ENCODE measurements around the gene DGKZ.

The DGKZ gene

DNA sequence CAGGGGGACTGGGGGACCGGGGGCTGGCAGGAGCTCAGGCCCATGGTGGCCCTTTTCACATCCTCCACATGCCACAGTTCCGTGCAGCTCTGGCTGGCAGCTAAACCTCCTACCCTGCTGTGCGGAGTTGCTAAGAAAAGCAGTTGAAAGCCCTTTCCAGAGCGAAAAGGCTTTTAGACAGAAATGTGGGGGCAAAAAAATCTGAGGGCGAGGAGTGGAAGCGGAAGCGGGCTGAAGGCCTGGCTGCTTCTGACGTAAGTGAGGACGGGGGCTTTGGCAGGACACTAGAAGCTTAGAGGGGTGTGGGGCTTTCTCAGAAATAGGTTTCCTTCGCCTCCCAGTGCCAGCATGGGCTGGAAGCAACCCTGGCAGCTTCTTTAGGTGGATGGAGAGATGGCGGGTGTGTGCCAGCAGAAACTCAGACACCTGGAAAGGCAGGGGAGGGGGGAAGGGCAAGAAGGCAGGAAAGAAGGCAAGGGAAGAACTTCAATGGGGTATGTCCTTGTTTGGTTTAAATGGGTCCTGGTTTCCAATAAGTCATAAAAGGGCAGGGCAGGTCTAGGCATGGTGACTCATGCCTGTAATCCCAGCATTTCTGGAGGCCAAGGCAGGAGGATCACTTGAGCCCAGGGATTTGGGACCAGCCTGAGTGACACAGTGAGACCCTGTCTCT lies 11.2 kb upstream of the DGKZ start:
- Histone ChIP-seq H3K4me3 (ENCODE audit: insufficient read depth, low read length, poor library complexity, severe bottlenecking) (no peak overlapping the region), H3F3A (ENCODE audit: insufficient read depth) (no peaks in the 10 kb centered on the region), H3K27ac (ENCODE audit: low read depth, low read length) (no peak overlapping the region), H3K27me3 (ENCODE audit: low read length) (no peaks in the 10 kb centered on the region), H2AFZ (ENCODE audit: low read depth, low read length, severe bottlenecking) (no peak overlapping the region), H4K20me1 (ENCODE audit: low read depth, low read length) (no peaks in the 10 kb centered on the region), H3K4me2 (ENCODE audit: low read depth, low read length, poor library complexity, severe bottlenecking) (no peak overlapping the region), H3K9me3 (ENCODE audit: insufficient read depth, low read length) (no peaks in the 10 kb centered on the region), H3K36me3 (ENCODE audit: low read length) (no peaks in the 10 kb centered on the region), H3K79me2 (ENCODE audit: insufficient read depth, low read length) (no peaks in the 10 kb centered on the region), H3K9ac (ENCODE audit: low read length) (no peak overlapping the region), H3K9me2 (replicated peaks; ENCODE audit: insufficient read depth, low read length) (no peaks in the 10 kb centered on the region)
- TF ChIP-seq, protein P1, sequence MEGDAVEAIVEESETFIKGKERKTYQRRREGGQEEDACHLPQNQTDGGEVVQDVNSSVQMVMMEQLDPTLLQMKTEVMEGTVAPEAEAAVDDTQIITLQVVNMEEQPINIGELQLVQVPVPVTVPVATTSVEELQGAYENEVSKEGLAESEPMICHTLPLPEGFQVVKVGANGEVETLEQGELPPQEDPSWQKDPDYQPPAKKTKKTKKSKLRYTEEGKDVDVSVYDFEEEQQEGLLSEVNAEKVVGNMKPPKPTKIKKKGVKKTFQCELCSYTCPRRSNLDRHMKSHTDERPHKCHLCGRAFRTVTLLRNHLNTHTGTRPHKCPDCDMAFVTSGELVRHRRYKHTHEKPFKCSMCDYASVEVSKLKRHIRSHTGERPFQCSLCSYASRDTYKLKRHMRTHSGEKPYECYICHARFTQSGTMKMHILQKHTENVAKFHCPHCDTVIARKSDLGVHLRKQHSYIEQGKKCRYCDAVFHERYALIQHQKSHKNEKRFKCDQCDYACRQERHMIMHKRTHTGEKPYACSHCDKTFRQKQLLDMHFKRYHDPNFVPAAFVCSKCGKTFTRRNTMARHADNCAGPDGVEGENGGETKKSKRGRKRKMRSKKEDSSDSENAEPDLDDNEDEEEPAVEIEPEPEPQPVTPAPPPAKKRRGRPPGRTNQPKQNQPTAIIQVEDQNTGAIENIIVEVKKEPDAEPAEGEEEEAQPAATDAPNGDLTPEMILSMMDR (IDR thresholded peaks at IDR 0.05; ENCODE audit: insufficient read depth, low read length, poor library complexity, severe bottlenecking) = no peak
- TF ChIP-seq EZH2phosphoT487 (conservative IDR thresholded peaks at IDR 0.05; ENCODE audit: low read length) = no peak

DNA sequence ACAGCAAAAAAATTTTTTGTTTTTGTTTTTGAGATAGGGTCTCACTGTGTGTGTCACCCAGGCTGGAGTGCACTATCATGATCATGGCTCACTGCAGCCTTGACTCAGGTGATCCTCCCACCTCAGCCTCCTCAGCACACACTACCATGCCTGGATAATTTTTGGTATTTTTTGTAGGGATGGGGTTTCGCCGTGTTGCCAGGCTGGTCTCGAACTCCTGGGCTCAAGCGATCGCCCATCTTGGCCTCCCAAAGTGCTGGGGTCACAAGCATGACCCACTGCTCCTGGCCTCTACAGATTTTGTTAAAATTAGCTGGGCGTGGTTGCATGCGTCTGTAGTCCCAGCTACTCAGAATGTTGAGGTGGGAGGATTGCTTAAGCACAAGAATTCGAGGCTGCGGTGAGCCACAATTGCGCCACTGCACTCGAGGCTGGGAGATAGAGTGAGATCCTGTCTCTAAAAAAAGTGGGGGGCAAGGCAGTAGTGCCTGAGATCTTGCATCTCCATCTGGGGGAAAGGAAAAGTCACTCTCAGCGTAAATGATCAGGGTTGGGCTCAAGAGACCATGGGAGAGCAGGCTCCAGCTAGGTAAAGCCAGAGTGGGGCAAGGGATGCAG lies 10.6 kb upstream of the DGKZ start:
- H3F3A ChIP-seq (ENCODE audit: insufficient read depth) = no peaks in the 10 kb centered on the region

DNA sequence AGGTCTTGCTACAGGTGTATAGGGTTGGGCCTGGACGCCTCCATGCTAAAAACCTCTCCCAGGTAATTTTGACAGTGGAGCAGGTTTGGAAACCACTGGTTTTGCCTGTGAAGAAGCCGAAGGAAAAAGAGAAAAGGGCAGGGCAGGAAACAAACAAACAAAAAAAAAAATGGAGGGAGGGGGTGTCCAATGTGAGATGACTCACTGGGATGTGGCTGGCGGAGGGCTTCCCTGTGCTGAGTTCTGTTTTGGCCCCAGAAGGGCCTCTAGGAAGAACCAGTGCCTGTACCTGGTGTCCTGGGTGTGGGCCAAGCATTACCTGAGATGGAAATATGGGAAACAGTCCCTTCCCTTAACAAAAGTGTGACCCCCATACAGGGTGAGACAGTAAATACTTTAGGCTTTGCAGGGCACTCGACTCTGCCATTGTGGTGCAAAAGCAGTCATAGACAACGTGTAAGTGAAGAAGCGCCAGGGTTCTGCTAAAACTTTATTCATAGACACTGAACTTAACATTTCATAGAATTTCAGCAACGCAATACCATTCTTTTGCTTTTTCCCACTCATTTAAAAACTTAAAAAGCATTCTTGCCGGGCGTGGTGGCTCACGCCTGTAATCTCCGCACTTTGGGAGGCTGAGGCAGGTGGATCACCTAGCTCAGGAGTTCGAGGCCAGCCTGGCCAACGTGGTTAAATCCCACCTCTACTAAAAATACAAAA lies 9.5 kb upstream of the DGKZ start:
- Histone ChIP-seq H2AFZ (ENCODE audit: low read depth, low read length, severe bottlenecking) (no peak overlapping the region), H3K27me3 (ENCODE audit: low read length) (no peaks in the 10 kb centered on the region), H3K79me2 (ENCODE audit: insufficient read depth, low read length) (no peaks in the 10 kb centered on the region), H4K20me1 (ENCODE audit: low read depth, low read length) (no peaks in the 10 kb centered on the region), H3F3A (ENCODE audit: insufficient read depth) (no peaks in the 10 kb centered on the region), H3K27ac (ENCODE audit: low read depth, low read length) (no peak overlapping the region), H3K4me2 (ENCODE audit: low read depth, low read length, poor library complexity, severe bottlenecking) (no peak overlapping the region), H3K9me3 (ENCODE audit: insufficient read depth, low read length) (no peaks in the 10 kb centered on the region), H3K9ac (ENCODE audit: low read length) (no peak overlapping the region), H3K9me2 (replicated peaks; ENCODE audit: insufficient read depth, low read length) (no peaks in the 10 kb centered on the region), H3K4me3 (ENCODE audit: insufficient read depth, low read length, poor library complexity, severe bottlenecking) (no peak overlapping the region), H3K36me3 (ENCODE audit: low read length) (no peaks in the 10 kb centered on the region)
- no peak for TF ChIP-seq EZH2phosphoT487 (conservative IDR thresholded peaks at IDR 0.05; ENCODE audit: low read length)
- TF ChIP-seq, protein P1 (IDR thresholded peaks at IDR 0.05; ENCODE audit: insufficient read depth, low read length, poor library complexity, severe bottlenecking) = no peak

More for the DNA sequence above, 10.6 kb upstream of the DGKZ start:
- no peaks in the 10 kb centered on the region for H4K20me1 ChIP-seq (ENCODE audit: low read depth, low read length)
- H3K9me3 ChIP-seq (ENCODE audit: insufficient read depth, low read length) = no peaks in the 10 kb centered on the region
- H3K4me3 ChIP-seq (ENCODE audit: insufficient read depth, low read length, poor library complexity, severe bottlenecking) = no peak overlapping the region
- H3K9me2 ChIP-seq (replicated peaks; ENCODE audit: insufficient read depth, low read length) = no peaks in the 10 kb centered on the region
- H3K9ac ChIP-seq (ENCODE audit: low read length) = no peak overlapping the region
- no peak overlapping the region for H2AFZ ChIP-seq (ENCODE audit: low read depth, low read length, severe bottlenecking)
- TF ChIP-seq EZH2phosphoT487 (conservative IDR thresholded peaks at IDR 0.05; ENCODE audit: low read length) = no peak
- TF ChIP-seq, protein P1 (IDR thresholded peaks at IDR 0.05; ENCODE audit: insufficient read depth, low read length, poor library complexity, severe bottlenecking) = no peak
- no peaks in the 10 kb centered on the region for H3K27me3 ChIP-seq (ENCODE audit: low read length)
- H3K36me3 ChIP-seq (ENCODE audit: low read length) = no peaks in the 10 kb centered on the region
- H3K4me2 ChIP-seq (ENCODE audit: low read depth, low read length, poor library complexity, severe bottlenecking) = no peak overlapping the region
- no peak overlapping the region for H3K27ac ChIP-seq (ENCODE audit: low read depth, low read length)
- H3K79me2 ChIP-seq (ENCODE audit: insufficient read depth, low read length) = no peaks in the 10 kb centered on the region
